Measurements from ENCODE around the gene CYP2E1. TPM values are rescaled to one million over a fixed set of nuclear protein-coding genes. Genes with fewer than 3 reads are reported as not detected.
"Not testable (repeated sequence)": the region's sequence is repeated elsewhere in the genome, so short reads cannot be mapped to it uniquely, and the experiment has no call there.

Gene CYP2E1
- total RNA-seq, 1 donor from 2014 or later = 0.36 TPM

DNA sequence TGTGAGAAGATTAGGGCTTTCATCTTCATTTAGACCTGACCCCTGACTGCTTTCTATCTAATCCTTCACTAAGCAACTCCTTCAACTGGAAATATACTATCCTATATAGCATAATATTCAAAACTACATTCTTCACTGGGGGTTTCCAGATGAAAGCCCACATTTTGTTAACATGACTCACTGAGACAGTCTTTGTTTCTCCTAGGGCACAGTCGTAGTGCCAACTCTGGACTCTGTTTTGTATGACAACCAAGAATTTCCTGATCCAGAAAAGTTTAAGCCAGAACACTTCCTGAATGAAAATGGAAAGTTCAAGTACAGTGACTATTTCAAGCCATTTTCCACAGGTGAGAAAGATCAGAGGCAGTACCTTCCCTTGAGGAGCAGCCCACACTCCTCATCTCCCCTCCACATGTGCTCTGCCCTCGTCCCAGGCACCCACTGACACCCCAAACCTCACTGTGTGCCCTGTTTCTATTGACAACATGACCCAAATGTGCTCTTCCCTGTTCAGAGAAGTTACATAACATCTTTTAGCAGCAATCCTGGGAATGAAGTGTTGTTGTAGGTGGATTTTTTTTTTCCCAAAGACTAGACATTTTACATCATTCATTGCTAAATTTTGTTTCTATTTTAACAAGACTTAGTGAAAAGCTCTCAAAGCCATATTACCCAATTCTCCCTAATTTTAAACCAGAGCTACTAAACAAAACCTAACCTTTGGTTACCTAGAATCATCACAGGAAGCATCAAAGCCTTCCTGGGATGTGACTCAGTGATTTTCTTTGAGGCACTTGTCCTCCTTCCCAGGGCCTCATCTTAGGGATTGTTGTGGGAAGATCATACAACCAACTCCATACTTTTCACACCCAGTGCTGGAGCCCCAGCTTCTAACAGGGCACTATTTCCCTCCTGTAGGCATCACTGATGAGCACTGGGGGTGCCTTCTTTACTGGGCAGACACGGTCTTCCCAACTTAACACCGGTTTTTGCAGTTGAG, 10.7 kb downstream of the CYP2E1 start:
- Mint-ChIP-seq H3K27me3 (ENCODE audit: insufficient read depth, low read depth) (peaks cover 6% of the 10 kb centered on the region), H3K4me3 (no peak overlapping the region), H3K27ac (no peak overlapping the region), H3K36me3 (no peaks in the 10 kb centered on the region), H3K4me1 (no peaks in the 10 kb centered on the region), H3K9me3 (peaks cover 12% of the 10 kb centered on the region)
- Histone ChIP-seq H3K27me3 (no peaks in the 10 kb centered on the region), H3K79me2 (ENCODE audit: low read depth) (no peaks in the 10 kb centered on the region), H3K27ac (no peak overlapping the region), H3K36me3 (no peaks in the 10 kb centered on the region), H3K9ac (no peak overlapping the region), H3F3A (ENCODE audit: low read depth) (no peaks in the 10 kb centered on the region), H2AFZ (replicated peaks) (no peak overlapping the region), H3K9me3 (ENCODE audit: low read depth) (peaks cover 9% of the 10 kb centered on the region), H3K4me3 (no peak overlapping the region), H3K4me1 (no peaks in the 10 kb centered on the region), H4K20me1 (ENCODE audit: low read depth) (no peaks in the 10 kb centered on the region), H3K4me2 (no peak overlapping the region)
- TF ChIP-seq EZH2phosphoT487 (IDR thresholded peaks at IDR 0.05) (no peak), EZH2 (IDR thresholded peaks at IDR 0.05) (no peak)
- TF ChIP-seq, protein P1, sequence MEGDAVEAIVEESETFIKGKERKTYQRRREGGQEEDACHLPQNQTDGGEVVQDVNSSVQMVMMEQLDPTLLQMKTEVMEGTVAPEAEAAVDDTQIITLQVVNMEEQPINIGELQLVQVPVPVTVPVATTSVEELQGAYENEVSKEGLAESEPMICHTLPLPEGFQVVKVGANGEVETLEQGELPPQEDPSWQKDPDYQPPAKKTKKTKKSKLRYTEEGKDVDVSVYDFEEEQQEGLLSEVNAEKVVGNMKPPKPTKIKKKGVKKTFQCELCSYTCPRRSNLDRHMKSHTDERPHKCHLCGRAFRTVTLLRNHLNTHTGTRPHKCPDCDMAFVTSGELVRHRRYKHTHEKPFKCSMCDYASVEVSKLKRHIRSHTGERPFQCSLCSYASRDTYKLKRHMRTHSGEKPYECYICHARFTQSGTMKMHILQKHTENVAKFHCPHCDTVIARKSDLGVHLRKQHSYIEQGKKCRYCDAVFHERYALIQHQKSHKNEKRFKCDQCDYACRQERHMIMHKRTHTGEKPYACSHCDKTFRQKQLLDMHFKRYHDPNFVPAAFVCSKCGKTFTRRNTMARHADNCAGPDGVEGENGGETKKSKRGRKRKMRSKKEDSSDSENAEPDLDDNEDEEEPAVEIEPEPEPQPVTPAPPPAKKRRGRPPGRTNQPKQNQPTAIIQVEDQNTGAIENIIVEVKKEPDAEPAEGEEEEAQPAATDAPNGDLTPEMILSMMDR (IDR thresholded peaks at IDR 0.05) = no peak
- no peak for DNase-seq (ENCODE audit: low spot score)

- not testable (repeated sequence) for H3K27ac ChIP-seq; H3K4me2 ChIP-seq; H3K9me3 Mint-ChIP-seq; H3K9me3 ChIP-seq (ENCODE audit: low read depth); H4K20me1 ChIP-seq (ENCODE audit: low read depth); H3K79me2 ChIP-seq (ENCODE audit: low read depth); H3K27me3 Mint-ChIP-seq (ENCODE audit: insufficient read depth, low read depth); H3K9ac ChIP-seq; H3K4me1 Mint-ChIP-seq; H2AFZ ChIP-seq (replicated peaks); H3K36me3 Mint-ChIP-seq; H3K27ac Mint-ChIP-seq; H3K27me3 ChIP-seq; H3K4me3 ChIP-seq; DNase-seq (ENCODE audit: low spot score); H3K4me1 ChIP-seq; H3F3A ChIP-seq (ENCODE audit: low read depth); H3K4me3 Mint-ChIP-seq; H3K36me3 ChIP-seq
Observed at GRCh38 chr10:133541441-133541975, 14.3 kb downstream of the CYP2E1 start.

DNA sequence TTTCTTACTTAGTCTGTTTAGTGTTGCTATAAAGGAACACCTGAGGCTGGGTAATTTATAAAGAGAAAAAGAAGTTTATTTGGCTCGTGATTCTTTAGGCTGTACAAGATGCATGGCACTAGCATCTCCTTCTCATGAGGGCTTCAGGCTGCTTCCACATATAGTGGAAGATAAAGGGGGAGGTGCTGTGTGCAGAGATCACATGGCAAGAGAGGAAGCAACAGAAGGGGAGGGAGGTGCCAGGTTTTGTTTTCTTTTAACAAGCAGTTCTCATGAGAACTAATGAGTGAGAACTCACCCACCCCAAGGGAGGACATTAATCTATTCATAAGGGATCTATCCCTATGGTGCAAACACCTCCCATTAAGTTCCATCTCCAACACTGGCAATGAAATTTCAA, 17.3 kb downstream of the CYP2E1 start:
- Histone ChIP-seq H3K27ac (no peak overlapping the region), H3K9ac (no peak overlapping the region), H2AFZ (replicated peaks) (no peak overlapping the region), H3K4me2 (no peak overlapping the region), H4K20me1 (ENCODE audit: low read depth) (no peaks in the 10 kb centered on the region), H3K79me2 (ENCODE audit: low read depth) (no peaks in the 10 kb centered on the region), H3F3A (ENCODE audit: low read depth) (no peaks in the 10 kb centered on the region), H3K9me3 (ENCODE audit: low read depth) (peaks cover 4% of the 10 kb centered on the region), H3K36me3 (no peaks in the 10 kb centered on the region), H3K4me1 (no peaks in the 10 kb centered on the region), H3K27me3 (no peaks in the 10 kb centered on the region), H3K4me3 (no peak overlapping the region)
- no peak for DNase-seq (ENCODE audit: low spot score)
- Mint-ChIP-seq H3K27me3 (ENCODE audit: insufficient read depth, low read depth) (peaks cover 7% of the 10 kb centered on the region), H3K27ac (no peak overlapping the region), H3K36me3 (no peaks in the 10 kb centered on the region), H3K4me1 (no peaks in the 10 kb centered on the region), H3K4me3 (no peak overlapping the region), H3K9me3 (peaks cover 23% of the 10 kb centered on the region)
- TF ChIP-seq, protein P1 (IDR thresholded peaks at IDR 0.05) = no peak
- TF ChIP-seq EZH2 (IDR thresholded peaks at IDR 0.05) = no peak
- no peak for TF ChIP-seq EZH2phosphoT487 (IDR thresholded peaks at IDR 0.05)

- peaks cover 6% of the 10 kb centered on the region for H3K27me3 Mint-ChIP-seq (ENCODE audit: insufficient read depth, low read depth)
- Histone ChIP-seq H3K36me3 (no peaks in the 10 kb centered on the region), H3K4me3 (no peak overlapping the region), H3K9ac (no peak overlapping the region), H3K9me3 (ENCODE audit: low read depth) (peaks cover 3% of the 10 kb centered on the region), H3K4me2 (no peak overlapping the region), H4K20me1 (ENCODE audit: low read depth) (no peaks in the 10 kb centered on the region), H3K27ac (no peak overlapping the region), H3K79me2 (ENCODE audit: low read depth) (no peaks in the 10 kb centered on the region), H3K4me1 (no peaks in the 10 kb centered on the region), H3K27me3 (no peaks in the 10 kb centered on the region), H2AFZ (replicated peaks) (no peak overlapping the region), H3F3A (ENCODE audit: low read depth) (no peaks in the 10 kb centered on the region)
- peaks cover 17% of the 10 kb centered on the region for H3K9me3 Mint-ChIP-seq
- DNase-seq (ENCODE audit: low spot score) = no peak
- no peak overlapping the region for H3K27ac Mint-ChIP-seq
- H3K4me1 Mint-ChIP-seq = no peaks in the 10 kb centered on the region
- no peaks in the 10 kb centered on the region for H3K36me3 Mint-ChIP-seq
- H3K4me3 Mint-ChIP-seq = no peak overlapping the region
- TF ChIP-seq EZH2phosphoT487 (IDR thresholded peaks at IDR 0.05) = no peak
- TF ChIP-seq EZH2 (IDR thresholded peaks at IDR 0.05) = no peak
- TF ChIP-seq, protein P1 (IDR thresholded peaks at IDR 0.05) = no peak
Observed at GRCh38 chr10:133554600-133554999, 27.4 kb downstream of the CYP2E1 start.
